Thyroid gland (tissue), 4 donors: ENCODE results near the gene HYAL2. TPM values are rescaled to one million over a fixed set of nuclear protein-coding genes. Genes with fewer than 3 reads are reported as not detected.

Experiments
- DNase-seq, 2 donors: peaks; one replicate each; pipeline ENCODE4 v3.0.0-alpha.2; 2019
- H3K27ac ChIP-seq, 3 donors: fragments of 200-600 bp; sonication (generic); 1 replicate in 2 of 3; 2 replicates in 1 of 3; pipeline ENCODE4 v1.5.1; 2016 to 2019; ENCODE audit warnings: mild to moderate bottlenecking in 1 of 3, moderate library complexity in 1 of 3
- H3K27me3 ChIP-seq: fragments of 200-600 bp; sonication (generic); one replicate; pipeline ENCODE4 v1.5.1; 2019
- H3K36me3 ChIP-seq, 2 donors: fragments of 200-600 bp; sonication (generic); one replicate each; pipeline ENCODE4 v1.5.1; 2016 to 2019
- H3K4me1 ChIP-seq, 2 donors: fragments of 200-600 bp; sonication (generic); one replicate each; pipeline ENCODE4 v1.5.1; 2017 to 2019
- H3K4me3 ChIP-seq, 3 donors: fragments of 200-600 bp; sonication (generic); replicated peaks in 1 of 3; 1 replicate in 2 of 3; 2 replicates in 1 of 3; pipeline ENCODE4 v1.5.1; 2016; ENCODE audit warnings: mild to moderate bottlenecking in 1 of 3
- H3K9me3 ChIP-seq: fragments of 200-600 bp; sonication (generic); one replicate; pipeline ENCODE4 v1.5.1; 2017
- CTCF ChIP-seq, 6 experiments: fragments of 200-600 bp in 3 of 6; fragments of 450-650 bp in 3 of 6; sonication (generic) in 3 of 6; IDR thresholded peaks; one replicate each; pipeline ENCODE4 v1.5.1; 2016 to 2019; ENCODE audit warnings: antibody characterized with exemption in 6 of 6, mild to moderate bottlenecking in 2 of 6, inconsistent platforms in 1 of 6, moderate library complexity in 1 of 6
- POLR2A ChIP-seq, 2 donors: fragments of 450-650 bp; IDR thresholded peaks; one replicate each; pipeline ENCODE4 v1.6.1; 2017; ENCODE audit warnings: antibody characterized with exemption in 2 of 2, mild to moderate bottlenecking in 2 of 2, moderate library complexity in 1 of 2
- WGBS, 2 donors: methylation state at CpG; one replicate each; pipeline ENCODE4 v1.1.5; 2017; 5-methylcytosine and 5-hydroxymethylcytosine counted together
- intact Hi-C: fragments of 100-400 bp; cut with DNase I; formaldehyde crosslinking; loops from one replicate; pipeline ENCODE4 v1.15.1; 2023
- total RNA-seq, 4 donors: library from RNA; depleted of rRNA; stranded (reverse); fragments of >200 nt; gene quantifications; one replicate each; pipeline ENCODE4 v1.2.3, GENCODE V29; 2016

The HYAL2 gene
- total RNA-seq, 4 donors from 2014 or later, result 133 to 206 (median 158) TPM

- DNase-seq, result no peak
- intact Hi-C loops, result no loop called here
- Histone ChIP-seq H3K27me3 (no peaks in the 10 kb centered on the region), H3K36me3 (peaks cover 7 to 9% of the 10 kb centered on the region in 2 donors), H3K4me1 (peaks cover 32 to 54% of the 10 kb centered on the region in 2 donors), H3K9me3 (no peaks in the 10 kb centered on the region), H3K4me3 (no peak overlapping the region), H3K27ac (peak overlapping the region; percentile 44 to 98 (median 96))
- TF ChIP-seq CTCF (IDR thresholded peaks at IDR 0.05) (no peak), POLR2A (IDR thresholded peaks at IDR 0.05) (no peak)
- WGBS, 2 donors, result 48% methylated on average over 4 of the region's 4 CpGs; no CpG with 5 or more reads in 1 of the 2 donors
Observed at GRCh38 chr3:50323092-50323600, 601 bp upstream of the HYAL2 start.

GRCh38 chr3:50322115-50322385, 495 bp downstream of the HYAL2 start:
- Histone ChIP-seq H3K4me1 (peaks cover 34 to 61% of the 10 kb centered on the region in 2 donors), H3K27me3 (no peaks in the 10 kb centered on the region), H3K4me3 (peak overlapping the region; percentile 3 to 86 (median 43)), H3K27ac (peak overlapping the region; percentile 96 to 98 (median 98)), H3K36me3 (peaks cover 10 to 18% of the 10 kb centered on the region in 2 donors), H3K9me3 (no peaks in the 10 kb centered on the region)
- intact Hi-C loops, result no loop called here
- 10 to 35% methylated on average over 2 to 13 of the region's 14 CpGs for WGBS, 2 donors
- DNase-seq, result no peak
- TF ChIP-seq POLR2A (IDR thresholded peaks at IDR 0.05) (no peak), CTCF (IDR thresholded peaks at IDR 0.05) (no peak)

- H3K4me1 ChIP-seq, result peaks cover 38 to 61% of the 10 kb centered on the region in 2 donors
Observed at GRCh38 chr3:50321336-50322114, 1.0 kb downstream of the HYAL2 start.

GRCh38 chr3:50320853-50321335, 1.7 kb downstream of the HYAL2 start:
- TF ChIP-seq POLR2A (IDR thresholded peaks at IDR 0.05) (no peak), CTCF (IDR thresholded peaks at IDR 0.05) (no peak)
- Histone ChIP-seq H3K36me3 (peaks cover 10 to 21% of the 10 kb centered on the region in 2 donors), H3K9me3 (no peaks in the 10 kb centered on the region), H3K4me1 (peaks cover 38 to 67% of the 10 kb centered on the region in 2 donors), H3K27me3 (no peaks in the 10 kb centered on the region), H3K27ac (peak overlapping the region; percentile 96 to 98 (median 98)), H3K4me3 (peak overlapping the region; percentile 38 to 92 (median 86))
- intact Hi-C loops, result no loop called here
- WGBS, 2 donors, result 0% methylated on average over 7 to 12 of the region's 45 CpGs
- peak; percentile 76 to 83 for DNase-seq

More at GRCh38 chr3:50321336-50322114, 1.0 kb downstream of the HYAL2 start:
- TF ChIP-seq CTCF (IDR thresholded peaks at IDR 0.05) (peak in 5 of 6 experiments; percentile 23 to 61 (median 43)), POLR2A (IDR thresholded peaks at IDR 0.05) (peak; percentile 17 to 75)
- H3K27ac ChIP-seq, result peak overlapping the region; percentile 96 to 98 (median 98)
- 2 to 20% methylated on average over 1 to 15 of the region's 59 CpGs for WGBS, 2 donors
- no peaks in the 10 kb centered on the region for H3K9me3 ChIP-seq
- no peaks in the 10 kb centered on the region for H3K27me3 ChIP-seq
- peak overlapping the region; percentile 43 to 92 (median 86) for H3K4me3 ChIP-seq
- H3K36me3 ChIP-seq, result peaks cover 10 to 20% of the 10 kb centered on the region in 2 donors
- peak; percentile 90 to 94 for DNase-seq
- intact Hi-C loops, result no loop called here
